Measurements from ENCODE around the gene SULT2A1.
"Not testable (repeated sequence)": the region's sequence is repeated elsewhere in the genome, so short reads cannot be mapped to it uniquely, and the experiment has no call there.

Gene SULT2A1

DNA sequence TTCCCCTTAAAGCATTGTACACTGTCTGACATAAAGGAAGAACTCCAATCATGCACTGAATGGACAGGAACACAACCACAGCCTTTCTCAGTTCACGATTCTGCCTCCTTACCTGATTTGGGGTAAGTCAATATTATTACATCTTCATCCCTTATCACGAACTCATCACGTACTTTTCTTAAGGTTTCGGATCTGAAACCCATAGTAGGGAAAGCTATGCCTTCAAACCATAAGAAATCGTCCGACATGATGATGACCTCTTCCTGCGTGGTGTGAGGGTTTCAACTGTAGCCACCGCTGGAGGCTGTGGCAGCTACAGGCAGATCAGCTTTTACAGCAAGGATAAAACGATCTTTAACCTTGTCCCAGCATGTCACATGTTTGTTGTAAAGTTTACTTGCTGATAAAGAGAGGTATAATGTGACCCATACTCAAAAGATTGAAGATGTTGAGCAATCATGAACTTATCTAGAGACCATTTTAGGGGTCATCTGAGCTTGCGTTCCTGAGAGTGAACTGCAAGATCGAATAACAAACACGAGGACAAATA, at the start of gene SULT2A1:
SULT2A1 (minus strand) TSS at position 306 of the 550 bp plus-strand sequence; CDS start at position 248, 58 bp downstream.
- no peak for DNase-seq (ENCODE audit: low read depth)

- not testable (repeated sequence) for DNase-seq (ENCODE audit: low read depth)
Measured at GRCh38 chr19:47928581-47928980, 42.5 kb upstream of the SULT2A1 start.

- not testable (repeated sequence) for DNase-seq (ENCODE audit: low read depth)
Measured at GRCh38 chr19:47920107-47920506, 34.0 kb upstream of the SULT2A1 start.

DNA sequence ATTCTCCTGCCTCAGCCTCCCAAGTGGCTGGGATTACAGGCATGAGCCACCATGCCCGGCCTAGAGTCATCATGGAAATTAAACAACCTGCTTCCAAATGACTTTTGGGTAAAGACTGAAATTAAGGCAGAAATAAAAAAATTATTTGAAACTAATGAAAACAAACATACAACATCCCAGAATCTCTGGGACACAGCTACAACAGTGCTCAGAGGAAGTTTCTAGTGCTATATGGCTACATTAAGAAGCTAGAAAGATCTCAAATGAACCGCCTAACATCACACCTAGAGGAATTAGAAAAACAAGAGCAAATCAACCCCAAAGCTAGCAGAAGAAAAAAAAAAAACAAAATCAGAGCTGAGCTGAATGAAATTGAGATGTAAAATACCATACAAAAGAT, 24.1 kb upstream of the SULT2A1 start:
- not testable (repeated sequence) for DNase-seq (ENCODE audit: low read depth)

- peak; percentile 49 for DNase-seq (ENCODE audit: low read depth)
Measured at GRCh38 chr19:47909350-47909749, 23.2 kb upstream of the SULT2A1 start.

DNA sequence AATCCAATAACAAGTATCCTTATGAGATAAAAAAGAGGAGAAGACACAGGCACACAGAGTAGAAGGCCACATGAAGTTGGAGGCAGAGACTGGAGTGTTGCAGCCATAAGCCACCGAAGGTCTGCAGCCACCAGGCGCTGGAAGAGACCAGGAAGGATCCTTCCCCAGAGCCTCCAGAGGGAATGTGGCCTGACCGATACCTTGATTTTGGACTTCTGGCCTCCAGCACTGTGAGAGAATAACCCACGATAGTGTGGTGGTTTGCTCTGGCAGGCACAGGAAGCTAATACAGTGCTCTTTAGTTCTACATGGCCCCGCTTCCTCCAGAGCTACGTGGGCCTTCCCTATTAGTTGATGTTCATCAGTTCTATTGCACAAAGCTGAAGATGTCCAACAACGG, 15.3 kb upstream of the SULT2A1 start:
- DNase-seq (ENCODE audit: low read depth) = no peak

- DNase-seq (ENCODE audit: low read depth) = no peak
Measured at GRCh38 chr19:47899335-47899734, 13.2 kb upstream of the SULT2A1 start.

DNA sequence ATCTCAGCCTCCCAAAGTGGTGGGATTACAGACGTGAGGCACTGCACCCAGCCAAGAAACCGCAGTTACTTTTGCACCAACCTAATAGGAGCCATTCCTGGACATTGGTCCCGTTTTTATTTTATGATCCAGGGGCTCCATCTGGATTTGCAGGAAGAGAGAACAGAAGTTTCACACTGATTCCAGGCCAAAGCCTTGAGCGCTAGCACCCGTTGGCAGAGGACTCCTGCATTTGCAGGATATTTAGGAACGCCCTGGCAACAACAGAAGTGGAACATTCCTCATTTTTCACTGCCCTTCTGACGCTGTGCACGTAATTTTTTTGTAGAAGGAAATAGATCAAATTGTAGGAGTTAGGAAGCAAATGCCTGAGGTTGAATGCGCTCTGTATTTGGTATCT, 11.7 kb upstream of the SULT2A1 start:
- no peak for DNase-seq (ENCODE audit: low read depth)

DNA sequence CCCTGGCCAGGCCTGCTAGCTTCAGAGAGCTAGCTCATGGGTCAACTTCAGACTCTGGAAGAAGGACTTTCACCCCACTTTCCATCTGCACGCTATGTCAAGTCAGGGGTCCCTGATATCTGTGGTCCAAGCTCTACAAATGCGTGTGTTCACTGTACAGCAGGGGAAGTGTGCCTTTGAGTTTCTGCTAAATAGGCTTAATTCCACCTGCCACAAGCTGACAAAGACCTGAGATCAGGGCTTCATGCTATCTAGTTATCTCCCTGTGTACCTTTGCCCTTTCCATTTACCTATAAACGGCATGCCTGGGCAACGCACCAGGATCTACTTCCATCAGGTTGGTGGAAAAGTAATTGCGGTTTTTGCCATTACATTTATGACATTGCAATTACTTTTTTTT, 10.7 kb upstream of the SULT2A1 start:
- no peak for DNase-seq (ENCODE audit: low read depth)

- DNase-seq (ENCODE audit: low read depth) = no peak
Measured at GRCh38 chr19:47896019-47896418, 9.9 kb upstream of the SULT2A1 start.

DNA sequence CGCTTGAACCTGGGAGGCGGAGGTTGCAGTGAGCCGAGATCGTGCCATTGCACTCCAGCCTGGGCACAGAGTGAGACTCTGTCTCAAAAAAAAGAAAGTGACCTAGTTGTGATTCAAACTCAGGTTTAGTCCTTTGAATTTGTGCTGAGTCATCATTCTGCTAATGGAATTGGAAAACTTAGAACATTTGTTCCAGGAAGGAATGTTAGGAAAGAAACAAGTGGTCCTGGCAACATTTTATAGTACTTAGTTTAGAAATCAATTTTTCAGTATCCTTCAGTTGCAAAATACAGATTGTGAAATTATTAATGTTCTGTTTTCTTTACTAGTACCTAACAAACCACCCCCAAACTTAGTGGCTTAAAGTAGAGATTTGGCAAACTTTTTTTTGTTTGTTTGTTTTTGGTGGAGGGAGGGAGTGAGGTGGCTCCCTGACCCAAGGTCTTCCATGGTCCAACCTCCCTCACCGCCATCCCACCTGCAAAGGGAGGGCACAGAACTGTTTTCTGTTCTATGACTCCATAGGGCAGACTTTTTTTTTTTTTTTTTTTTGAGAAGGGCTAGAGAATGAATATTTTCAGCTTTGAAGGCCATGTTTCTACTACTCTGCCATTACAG, 9.2 kb upstream of the SULT2A1 start:
- DNase-seq (ENCODE audit: low read depth) = no peak

DNA sequence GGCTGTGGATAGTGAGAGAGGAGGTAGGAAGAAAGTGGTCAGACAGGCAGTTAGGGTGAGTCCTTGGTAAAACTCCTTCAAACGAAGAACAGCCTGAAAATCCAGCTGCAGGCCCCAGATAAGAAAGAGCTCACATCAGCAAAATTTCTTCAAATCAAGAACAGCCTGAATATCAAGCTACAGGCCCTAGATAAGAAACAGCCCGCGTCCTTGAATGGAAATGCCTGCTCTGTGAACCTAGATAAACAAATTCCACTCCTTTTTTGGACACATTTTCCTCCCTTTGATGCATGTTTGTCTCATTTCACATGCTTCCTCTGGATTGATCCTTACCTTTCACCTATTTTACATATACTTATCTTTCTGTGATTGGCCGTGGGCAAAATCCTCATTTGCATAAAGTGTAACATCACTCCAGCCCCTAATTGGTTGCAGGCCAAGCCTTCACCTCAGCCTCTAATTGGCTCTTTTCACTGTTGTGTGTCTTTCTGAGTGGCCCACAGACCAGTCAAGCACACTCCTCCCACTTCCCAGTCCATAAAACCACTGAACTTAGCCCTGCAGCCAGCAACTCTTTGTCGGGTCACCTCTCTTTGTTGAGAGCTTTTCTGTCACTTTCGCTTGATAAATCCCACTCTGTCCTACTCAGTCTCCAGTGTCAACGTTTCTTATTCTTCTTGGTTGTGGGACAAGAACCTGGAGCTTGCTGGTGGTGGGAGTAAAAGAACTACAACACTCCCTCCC, 6.0 kb upstream of the SULT2A1 start:
- no peak for DNase-seq (ENCODE audit: low read depth)

GRCh38 chr19:47891622-47891922, 5.5 kb upstream of the SULT2A1 start:
- no peak for DNase-seq (ENCODE audit: low read depth)

GRCh38 chr19:47890865-47891621, 4.9 kb upstream of the SULT2A1 start:
- DNase-seq (ENCODE audit: low read depth) = no peak

- no peak for DNase-seq (ENCODE audit: low read depth)
Measured at GRCh38 chr19:47885067-47885463, 1.1 kb downstream of the SULT2A1 start.

- no peak for DNase-seq (ENCODE audit: low read depth)
Measured at GRCh38 chr19:47882890-47883289, 3.2 kb downstream of the SULT2A1 start.

- DNase-seq (ENCODE audit: low read depth) = no peak
Measured at GRCh38 chr19:47881757-47882156, 4.4 kb downstream of the SULT2A1 start.

DNA sequence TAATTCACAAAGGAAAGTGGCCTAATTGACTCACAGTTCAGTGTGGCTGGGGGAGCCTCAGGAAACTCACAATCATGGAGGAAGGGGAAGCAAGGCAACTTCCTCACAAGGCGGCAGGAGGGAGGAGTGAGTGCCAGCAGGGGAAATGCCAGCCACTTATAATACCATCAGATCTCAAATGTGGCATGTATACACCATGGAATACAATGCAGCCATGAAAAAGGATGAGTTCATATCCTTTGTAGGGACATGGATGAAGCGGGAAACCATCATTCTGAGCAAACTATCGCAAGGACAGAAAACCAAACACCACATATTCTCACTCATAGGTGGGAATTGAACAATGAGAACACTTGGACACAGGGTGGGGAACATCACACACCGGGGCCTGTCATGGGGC, 6.7 kb downstream of the SULT2A1 start:
- not testable (repeated sequence) for DNase-seq (ENCODE audit: low read depth)

- DNase-seq (ENCODE audit: low read depth) = no peak
Measured at GRCh38 chr19:47878906-47879305, 7.2 kb downstream of the SULT2A1 start.

- DNase-seq (ENCODE audit: low read depth) = no peak
Measured at GRCh38 chr19:47865166-47865565, 20.9 kb downstream of the SULT2A1 start.

GRCh38 chr19:47863514-47863936, 22.6 kb downstream of the SULT2A1 start:
- DNase-seq (ENCODE audit: low read depth) = peak; percentile 86

GRCh38 chr19:47861630-47862029, 24.5 kb downstream of the SULT2A1 start:
- DNase-seq (ENCODE audit: low read depth) = no peak
